Activated CD4-positive, alpha-beta T cell treated with anti-CD3 and anti-CD28 coated beads, Interleukin-2, Interleukin-6, amounts not matched to agents 100 ng/mL and 50 ng/mL, durations not matched to agents 16 hours and 8 hours (primary cell): ENCODE results near the gene TDRD5.

ENCODE experiments used
- DNase-seq: peaks from one replicate; pipeline ENCODE4 v3.0.0-alpha.2; 2020

Gene TDRD5

GRCh38 chr1:179591592-179592580, at the start of gene TDRD5:
Gene TDRD5 (plus strand): TSS chr1:179591832. CDS start chr1:179592616, 784 bp downstream.
- DNase-seq = no peak

- no peak for DNase-seq
Measured at GRCh38 chr1:179545321-179545720, 46.3 kb upstream of the TDRD5 start.

- DNase-seq = no peak
Measured at GRCh38 chr1:179547021-179547535, 44.6 kb upstream of the TDRD5 start.

GRCh38 chr1:179548666-179549367, 42.8 kb upstream of the TDRD5 start:
- DNase-seq = no peak

- no peak for DNase-seq
Measured at GRCh38 chr1:179549368-179549700, 42.3 kb upstream of the TDRD5 start.

GRCh38 chr1:179550746-179551682, 40.6 kb upstream of the TDRD5 start:
- no peak for DNase-seq

- no peak for DNase-seq
Measured at GRCh38 chr1:179554427-179554826, 37.2 kb upstream of the TDRD5 start.

- no peak for DNase-seq
Measured at GRCh38 chr1:179558078-179558477, 33.6 kb upstream of the TDRD5 start.

- no peak for DNase-seq
Measured at GRCh38 chr1:179575497-179576314, 15.9 kb upstream of the TDRD5 start, which contains the start of gene NPHS2. Gene NPHS2 (minus strand): TSS chr1:179575948. CDS start chr1:179575864, 84 bp downstream.

- no peak for DNase-seq
Measured at GRCh38 chr1:179576509-179576908, 15.1 kb upstream of the TDRD5 start.

GRCh38 chr1:179583771-179584320, 7.8 kb upstream of the TDRD5 start:
- DNase-seq = no peak

- DNase-seq = peak; percentile 24
Measured at GRCh38 chr1:179586107-179586823, 5.4 kb upstream of the TDRD5 start.

- no peak for DNase-seq
Measured at GRCh38 chr1:179587336-179587735, 4.3 kb upstream of the TDRD5 start.

- DNase-seq = no peak
Measured at GRCh38 chr1:179588425-179589024, 3.1 kb upstream of the TDRD5 start.

GRCh38 chr1:179589509-179589908, 2.1 kb upstream of the TDRD5 start:
- no peak for DNase-seq

- DNase-seq = no peak
Measured at GRCh38 chr1:179590671-179591070, 961 bp upstream of the TDRD5 start.

- DNase-seq = no peak
Measured at GRCh38 chr1:179591253-179591591, 410 bp upstream of the TDRD5 start.

- DNase-seq = no peak
Measured at GRCh38 chr1:179598631-179599030, 7.0 kb downstream of the TDRD5 start.

GRCh38 chr1:179599623-179600249, 8.1 kb downstream of the TDRD5 start:
- DNase-seq = peak; percentile 34

GRCh38 chr1:179601093-179601492, 9.5 kb downstream of the TDRD5 start:
- no peak for DNase-seq
